Activated gamma-delta T cell treated with anti-CD3 and anti-CD28 coated beads, Interleukin-2, amount 50 U/mL, for 16 hours (primary cell): ENCODE data around the gene MRPS5.
"Not testable (repeated sequence)": the region's sequence is repeated elsewhere in the genome, so short reads cannot be mapped to it uniquely, and the experiment has no call there.

Experiments used
- DNase-seq: peaks from one replicate; pipeline ENCODE4 v3.0.0-alpha.2; 2020; ENCODE audit warnings: low read depth

The MRPS5 gene

DNA sequence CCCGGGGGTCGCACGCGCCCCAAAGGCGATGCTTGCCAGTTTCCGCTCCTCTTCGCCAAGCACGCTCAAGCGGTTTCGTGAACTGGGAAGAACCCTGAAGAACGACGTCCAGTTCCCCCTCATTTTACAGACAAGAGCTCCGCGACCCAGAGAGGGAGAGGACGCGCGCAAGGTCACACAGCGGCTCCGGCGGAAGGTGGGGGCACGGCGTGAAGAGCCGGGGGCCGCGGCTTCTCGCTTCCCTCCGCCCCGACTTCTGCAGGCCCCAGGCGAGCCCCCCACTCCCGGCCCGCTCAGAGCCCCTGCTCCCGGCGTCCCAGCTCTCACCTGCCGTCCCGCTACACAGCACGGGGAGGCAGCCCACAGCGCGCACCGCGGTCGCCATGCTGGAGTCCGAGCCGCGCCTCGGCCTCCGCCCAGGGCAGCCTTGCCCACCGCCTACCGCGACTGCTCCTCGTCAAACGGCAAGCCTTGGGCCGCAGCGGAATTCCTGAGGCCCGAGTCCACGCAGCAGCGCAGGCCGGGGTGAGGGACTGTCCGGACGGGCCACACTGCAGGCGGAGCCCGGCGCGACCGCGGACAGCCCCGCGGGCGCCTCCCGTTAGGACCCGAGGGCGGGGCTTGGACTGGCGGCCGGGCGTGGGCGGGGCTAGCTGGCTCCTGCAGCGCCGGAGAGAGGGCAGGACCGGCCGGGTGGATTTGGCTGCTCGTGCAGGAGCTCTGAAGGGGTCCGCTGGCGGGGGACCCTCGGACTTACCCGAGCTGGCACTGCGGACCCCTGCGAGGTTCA is at the start of gene MRPS5:
Gene MRPS5 (minus strand): TSS at position 402 of the 790 bp plus-strand sequence. CDS start 17 bp downstream, at position 385.
- DNase-seq, result peak; percentile 76

- DNase-seq, result no peak
These were observed 44.6 kb upstream of the MRPS5 start for GRCh38 chr2:95166065-95166763.

DNA sequence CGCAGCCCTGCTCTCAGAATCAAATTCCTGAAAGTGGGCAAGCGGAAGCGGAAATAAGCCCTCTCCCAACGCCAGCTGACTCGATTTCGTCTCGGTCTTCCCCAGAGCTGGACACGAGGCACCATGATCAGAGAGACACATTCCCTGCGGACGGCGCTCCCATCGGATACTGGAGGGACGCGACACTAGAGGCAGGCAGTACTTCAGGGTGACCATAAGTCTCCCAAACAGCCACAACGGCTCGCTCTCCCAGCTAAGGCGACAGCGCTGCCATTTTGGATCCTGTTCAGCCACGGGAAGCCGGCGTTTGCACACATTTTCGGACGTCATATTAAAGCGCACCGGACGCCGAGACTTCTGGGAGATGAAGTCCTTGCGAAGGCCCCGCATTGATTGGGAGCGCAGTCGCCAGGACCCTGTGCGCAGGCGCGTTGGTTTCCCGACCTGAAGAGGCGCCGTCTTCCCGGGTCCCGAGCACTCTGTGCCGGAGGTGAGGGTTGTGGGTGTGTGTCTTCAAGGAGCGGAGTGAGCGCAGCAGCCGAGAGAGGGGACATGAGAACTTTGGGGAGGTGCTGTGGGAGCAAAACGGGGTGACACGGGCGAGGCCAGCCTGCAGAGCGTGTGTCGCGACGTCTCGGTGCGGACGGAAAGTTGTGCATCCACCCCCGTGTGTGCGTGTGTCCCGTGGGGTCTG is 43.9 kb upstream of the MRPS5 start, which contains the start of gene ZNF2:
Gene ZNF2 (plus strand): TSS at position 439 of the 694 bp plus-strand sequence. CDS start 10,418 bp downstream, outside the sequence.
- peak; percentile 94 for DNase-seq

- no peak for DNase-seq
These were observed 43.4 kb upstream of the MRPS5 start for GRCh38 chr2:95165030-95165370.

DNA sequence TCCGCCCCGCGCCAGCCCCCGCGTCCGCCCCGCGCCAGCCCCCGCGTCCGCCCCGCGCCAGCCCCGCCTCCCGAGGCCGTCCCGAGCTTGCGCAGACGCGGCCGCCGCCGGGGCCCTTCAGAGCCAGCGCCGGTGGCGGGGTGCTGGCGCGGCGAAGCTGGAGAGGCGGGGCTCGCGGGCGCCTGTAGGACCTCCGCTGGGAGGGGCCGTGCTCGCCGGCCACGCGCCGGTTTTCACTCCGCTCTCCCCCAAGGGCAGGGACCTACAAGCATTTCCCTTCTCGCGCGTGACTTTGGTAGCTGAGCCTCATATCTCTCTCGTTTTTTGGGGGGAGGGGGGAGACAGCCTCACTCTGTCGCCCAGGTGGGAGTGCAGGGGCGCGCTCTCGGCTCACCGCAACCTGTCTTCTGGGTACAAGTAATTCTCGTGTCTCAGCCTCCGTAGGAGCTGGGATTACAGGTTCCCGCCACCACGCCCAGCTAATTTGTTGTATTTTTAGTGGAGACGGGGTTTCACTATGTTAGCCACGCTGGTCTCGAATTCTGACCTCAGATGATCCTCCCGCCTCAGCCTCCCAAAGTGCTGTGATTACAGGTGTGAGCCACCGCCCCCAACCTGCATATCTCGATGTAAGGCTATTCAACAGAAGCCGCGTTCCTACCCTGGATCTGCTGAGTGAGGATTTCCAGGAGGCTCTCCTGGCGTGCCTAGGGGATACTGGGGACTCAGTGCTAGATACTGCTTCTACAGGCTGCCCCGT is 38.3 kb upstream of the MRPS5 start, which contains the start of gene ZNF514:
Gene ZNF514 (minus strand): TSS at position 159 of the 760 bp plus-strand sequence. CDS start 6,595 bp downstream, outside the sequence.
- DNase-seq, result peak; percentile 64

GRCh38 chr2:95158891-95159619 is 37.4 kb upstream of the MRPS5 start:
- DNase-seq, result no peak

- DNase-seq, result no peak
These were observed 36.8 kb upstream of the MRPS5 start for GRCh38 chr2:95158441-95158840.

- no peak for DNase-seq
These were observed 27.9 kb upstream of the MRPS5 start for GRCh38 chr2:95149397-95149984.

DNA sequence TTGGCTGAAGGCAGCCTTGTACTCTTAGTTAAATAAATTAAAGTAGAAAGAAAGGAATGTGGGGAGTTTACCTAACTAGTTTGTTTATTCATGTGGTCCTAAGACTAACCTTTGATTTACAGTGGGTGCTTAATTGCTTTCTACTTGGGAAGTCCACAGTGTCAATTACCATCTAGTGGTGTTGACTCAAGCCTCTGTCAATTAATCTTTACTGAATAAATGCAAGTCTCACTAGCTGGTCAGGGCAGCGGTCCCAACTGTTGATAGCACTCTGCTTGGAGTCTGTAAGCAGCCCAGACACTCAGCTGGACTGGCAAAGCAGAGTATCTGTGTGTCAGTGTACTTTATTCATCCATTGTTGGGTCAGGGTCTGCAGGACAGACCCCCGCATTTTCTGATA is 22.2 kb upstream of the MRPS5 start:
- no peak for DNase-seq

DNA sequence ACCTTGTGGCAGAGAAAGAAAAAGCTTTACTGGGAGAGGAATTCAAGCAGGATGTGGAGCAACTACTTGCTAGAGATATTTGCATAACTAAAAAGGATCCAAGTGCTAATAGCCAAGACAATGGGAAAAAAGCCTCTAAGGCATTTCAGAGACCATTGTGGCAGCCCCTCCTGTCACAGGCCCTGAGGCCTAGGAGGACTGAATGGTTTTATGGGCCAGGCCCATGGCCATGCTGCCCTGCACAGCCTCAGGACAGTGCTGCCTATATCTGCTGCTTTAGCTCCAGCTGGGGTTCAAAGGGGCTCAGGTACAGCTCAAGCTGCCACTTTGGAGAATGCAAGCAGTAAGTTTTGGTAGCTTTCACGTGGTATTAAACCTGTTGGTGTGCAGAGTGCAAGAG is 17.1 kb upstream of the MRPS5 start:
- no peak for DNase-seq

GRCh38 chr2:95122197-95122551 is 566 bp upstream of the MRPS5 start:
- DNase-seq, result no peak

DNA sequence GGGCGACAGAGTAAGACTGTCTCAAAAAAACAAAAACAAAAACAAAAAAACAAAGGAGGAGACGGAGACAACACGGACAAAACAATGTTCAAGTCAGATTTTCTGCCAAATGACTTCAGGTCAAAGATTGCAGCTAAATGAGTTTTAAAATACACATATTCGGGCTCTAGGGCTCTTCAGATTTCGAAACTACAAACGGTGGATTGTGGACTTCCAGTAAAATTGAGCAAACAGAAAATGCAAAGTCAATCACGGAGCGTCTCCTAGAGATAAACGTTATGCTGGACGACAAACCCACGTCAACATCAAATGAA is 558 bp downstream of the MRPS5 start:
- DNase-seq, result no peak

GRCh38 chr2:95115418-95115817 is 6.2 kb downstream of the MRPS5 start:
- DNase-seq, result peak; percentile 30

- DNase-seq, result no peak
These were observed 8.1 kb downstream of the MRPS5 start for GRCh38 chr2:95113464-95113863.

DNA sequence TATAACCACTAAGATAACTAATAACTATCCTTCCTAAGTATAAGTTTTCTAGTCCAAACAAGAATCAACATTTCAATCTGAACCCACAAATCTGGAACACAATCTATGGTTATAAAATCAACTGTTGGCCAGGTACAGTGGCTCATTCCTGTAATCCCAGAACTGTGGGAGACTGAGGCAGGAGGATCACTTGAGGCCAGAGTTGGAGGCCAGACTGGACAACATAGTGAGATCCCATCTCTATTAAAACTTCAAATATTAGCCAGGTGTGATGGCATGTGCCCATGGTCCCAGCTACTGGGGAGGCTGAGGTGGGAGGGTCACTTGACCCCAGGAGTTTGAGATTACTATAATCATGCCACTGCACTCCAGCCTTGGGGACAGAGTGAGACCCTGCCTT is 11.2 kb downstream of the MRPS5 start:
- DNase-seq, result no peak

GRCh38 chr2:95109260-95109659 is 12.3 kb downstream of the MRPS5 start:
- DNase-seq, result no peak

DNA sequence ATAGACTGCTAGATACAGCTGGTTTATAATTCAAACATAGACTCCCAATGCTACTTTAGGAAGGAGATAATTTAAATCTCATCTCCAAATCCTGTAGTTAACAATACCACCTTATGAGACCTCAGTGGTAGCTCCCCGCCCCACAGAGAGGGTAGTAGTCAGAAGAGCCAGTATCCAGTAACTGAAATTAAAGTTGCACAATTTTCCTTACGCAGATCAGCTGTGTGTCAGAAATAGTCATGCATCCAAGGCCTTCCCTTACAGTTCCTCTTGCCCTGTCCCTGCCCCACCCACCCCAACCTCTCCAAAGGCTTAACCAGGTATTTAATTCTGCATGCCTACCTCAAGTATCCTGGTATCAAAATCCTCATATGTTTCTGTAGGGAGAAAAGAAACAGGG is 15.5 kb downstream of the MRPS5 start:
- DNase-seq, result no peak

GRCh38 chr2:95104606-95105005 is 17.0 kb downstream of the MRPS5 start:
- no peak for DNase-seq

DNA sequence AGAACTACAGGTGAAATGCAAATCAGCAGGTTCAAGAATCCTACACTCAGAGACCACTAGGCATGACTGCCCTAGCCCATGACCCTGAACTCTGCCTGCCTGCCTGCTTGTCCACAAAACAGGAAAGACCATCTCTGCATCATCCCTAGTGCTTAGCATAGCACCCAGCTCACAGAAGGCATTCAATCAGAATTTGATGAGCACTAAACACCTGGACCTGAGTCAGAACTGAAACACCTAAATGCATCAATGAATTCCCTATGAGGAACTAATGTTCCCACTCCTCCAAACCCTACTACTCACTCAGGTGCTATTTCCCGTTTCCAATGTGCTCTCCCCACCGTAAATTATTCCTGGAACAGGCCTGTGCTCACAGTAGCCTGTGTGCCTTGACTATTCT is 21.7 kb downstream of the MRPS5 start:
- DNase-seq, result no peak

- DNase-seq, result not testable (repeated sequence)
These were observed 23.3 kb downstream of the MRPS5 start for GRCh38 chr2:95098273-95098672.

DNA sequence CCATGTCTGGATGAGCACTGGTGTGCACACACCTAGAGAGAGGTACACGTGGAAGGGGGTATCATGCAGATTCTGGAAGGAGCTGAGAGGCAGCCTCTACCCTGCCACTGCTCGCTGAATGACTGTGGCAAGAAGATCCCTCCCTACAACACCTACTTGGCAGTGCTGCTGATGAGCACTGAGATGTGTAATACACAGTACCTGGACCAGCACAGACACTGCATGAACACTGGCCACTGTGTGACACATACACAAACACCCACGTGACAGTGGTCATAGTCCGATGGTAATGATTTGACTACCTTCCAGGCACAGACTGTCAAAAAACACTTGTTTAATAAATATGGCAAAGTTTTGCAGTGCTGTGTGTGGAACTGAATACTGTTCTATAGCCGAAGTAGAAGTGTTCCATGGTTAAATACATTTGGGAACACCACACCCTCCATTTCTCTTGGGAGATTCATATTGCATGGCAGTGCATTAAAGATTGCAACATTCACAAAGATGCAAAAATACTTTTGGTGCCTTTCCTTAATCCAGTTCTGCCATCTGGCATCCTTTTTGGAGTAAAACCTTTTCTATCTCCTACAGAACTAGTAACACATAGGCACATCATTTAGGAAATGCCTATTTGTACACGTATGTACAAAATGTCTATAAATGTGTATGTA is 29.6 kb downstream of the MRPS5 start:
- no peak for DNase-seq
